GM21515 (cell line): ENCODE data around the gene PTPRG.
"Not testable (repeated sequence)": the region's sequence is repeated elsewhere in the genome, so short reads cannot be mapped to it uniquely, and the experiment has no call there.

Experiments used
- ATAC-seq: cut with Tn5 transposase; IDR thresholded peaks from one replicate; pipeline ENCODE4 v1.9.1; 2021; ENCODE audit not compliant: unreplicated experiment

Gene PTPRG

DNA sequence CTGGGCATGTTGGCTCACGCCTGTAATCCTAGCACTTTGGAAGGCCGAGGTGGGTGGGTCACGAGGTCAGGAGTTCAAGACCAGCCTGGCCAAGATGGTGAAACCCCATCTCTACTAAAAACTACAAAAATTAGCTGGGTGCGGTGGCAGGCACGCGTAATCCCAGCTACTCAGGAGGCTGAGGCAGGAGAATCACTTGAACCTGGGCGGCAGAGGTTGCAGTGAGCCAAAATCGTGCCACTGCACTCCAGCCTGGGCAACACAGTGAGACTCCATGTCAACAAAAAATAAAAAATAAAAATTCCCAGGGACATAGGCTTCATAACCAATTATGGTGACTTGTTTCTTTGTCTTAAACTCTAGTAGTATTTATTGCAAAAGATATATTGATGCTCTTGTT is 155.3 kb downstream of the PTPRG start:
- ATAC-seq = not testable (repeated sequence)

DNA sequence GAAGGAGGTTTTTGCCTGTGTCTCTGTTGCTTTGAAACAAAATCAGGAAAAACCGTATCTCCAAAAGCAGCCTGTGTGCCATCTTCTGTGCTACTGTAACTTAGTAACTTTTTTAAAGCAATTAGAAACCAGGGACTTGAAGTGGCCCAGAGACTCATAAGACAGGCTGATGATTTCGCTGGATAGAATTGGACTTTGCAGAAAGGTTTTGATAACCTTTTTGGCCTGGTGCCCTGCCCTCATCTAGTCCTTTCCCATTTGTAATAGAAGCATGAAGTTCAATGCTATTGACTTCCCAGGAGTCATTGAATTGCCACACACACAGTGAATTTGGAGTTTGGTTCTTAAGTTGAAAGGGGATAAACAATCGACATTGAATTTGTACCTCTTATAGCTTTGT is 157.2 kb downstream of the PTPRG start:
- no peak for ATAC-seq

DNA sequence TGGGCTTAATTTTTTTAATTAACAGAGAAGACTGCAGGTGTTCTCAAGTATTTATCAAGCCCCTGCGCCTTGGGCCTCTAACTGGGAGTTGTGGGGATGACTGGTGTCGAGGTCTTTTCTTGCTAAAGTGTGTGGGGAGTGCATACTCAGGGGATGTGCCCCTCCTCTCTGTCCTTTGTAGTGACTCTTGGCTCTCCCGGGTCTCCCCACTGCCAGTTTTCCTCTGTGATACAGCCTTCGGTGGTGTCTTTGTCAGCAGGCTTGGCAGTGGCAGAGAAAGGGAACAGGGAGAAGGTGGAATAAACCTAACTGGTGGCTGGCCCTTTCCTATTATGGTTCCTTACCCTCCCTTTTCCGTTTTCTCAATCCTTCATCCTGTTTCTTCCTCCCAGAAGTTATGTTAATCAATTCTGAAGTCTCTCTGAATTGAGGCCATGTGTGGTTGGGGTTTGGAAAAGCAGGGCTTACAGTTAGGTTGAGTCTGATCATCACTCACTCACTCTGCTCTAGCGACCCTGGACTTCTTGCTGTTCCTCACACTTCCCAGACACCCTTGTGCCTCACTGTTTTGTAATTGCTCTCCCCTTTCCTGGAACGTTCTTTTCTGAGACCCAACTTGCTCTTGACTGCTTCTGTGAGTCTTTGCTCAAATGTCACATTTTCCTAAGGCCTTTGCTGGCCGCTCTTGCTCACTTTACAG is 158.1 kb downstream of the PTPRG start:
- no peak for ATAC-seq

DNA sequence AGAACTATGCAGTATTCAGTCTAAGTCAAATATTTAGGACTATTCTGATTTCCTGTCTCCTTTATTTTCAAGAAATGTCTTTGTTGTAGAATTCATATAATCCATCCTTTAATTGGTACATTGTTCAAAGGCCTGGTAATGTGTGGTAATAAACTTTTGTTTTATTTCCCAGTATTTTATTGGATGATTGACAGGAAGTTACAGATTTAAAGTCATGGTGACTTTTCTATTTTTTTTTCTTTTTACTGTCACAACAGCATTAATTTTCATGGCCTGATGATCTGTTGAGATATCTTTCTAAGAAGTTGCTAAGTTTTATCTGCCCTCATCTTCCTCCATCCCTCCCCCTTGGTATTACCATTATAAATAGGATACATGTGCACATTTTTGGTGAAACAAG is 161.7 kb downstream of the PTPRG start:
- no peak for ATAC-seq

DNA sequence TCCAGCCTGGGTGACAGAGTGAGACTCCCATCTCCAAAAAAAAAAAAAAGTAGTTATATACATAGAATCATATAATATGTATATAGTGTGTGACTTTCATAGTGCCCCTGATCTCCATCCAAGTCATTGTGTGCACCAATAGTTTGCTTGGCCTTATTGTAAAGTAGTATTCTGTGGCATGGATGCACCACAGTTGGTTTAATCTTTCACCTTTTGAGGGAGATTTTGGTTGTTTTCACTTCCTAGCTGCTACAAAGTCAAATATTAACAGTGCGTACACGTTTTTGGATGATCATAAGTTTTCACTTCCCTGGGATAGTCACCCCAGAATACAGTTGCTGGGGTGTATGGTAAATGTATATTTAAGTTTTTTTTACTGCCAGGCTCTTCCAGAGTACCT is 162.8 kb downstream of the PTPRG start:
- peak; percentile 80 for ATAC-seq

DNA sequence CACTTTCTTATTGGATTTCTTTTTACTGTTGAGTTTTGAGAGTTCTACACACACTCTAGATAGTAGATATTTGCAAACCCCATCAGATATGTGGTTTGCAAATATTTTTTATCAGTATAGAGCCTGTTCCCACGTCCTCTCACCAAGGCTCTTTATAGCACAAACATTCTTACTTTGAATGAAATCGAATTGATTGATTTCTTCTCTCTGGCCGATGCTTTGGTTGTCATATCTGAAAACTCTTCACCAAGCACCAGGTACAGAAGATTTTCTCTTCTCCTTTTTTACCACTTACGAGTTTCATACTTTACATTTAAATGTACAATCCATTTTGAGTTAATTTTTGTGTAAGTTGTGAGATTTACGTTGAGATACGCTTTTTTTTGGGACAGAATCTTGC is 163.4 kb downstream of the PTPRG start:
- ATAC-seq = no peak

DNA sequence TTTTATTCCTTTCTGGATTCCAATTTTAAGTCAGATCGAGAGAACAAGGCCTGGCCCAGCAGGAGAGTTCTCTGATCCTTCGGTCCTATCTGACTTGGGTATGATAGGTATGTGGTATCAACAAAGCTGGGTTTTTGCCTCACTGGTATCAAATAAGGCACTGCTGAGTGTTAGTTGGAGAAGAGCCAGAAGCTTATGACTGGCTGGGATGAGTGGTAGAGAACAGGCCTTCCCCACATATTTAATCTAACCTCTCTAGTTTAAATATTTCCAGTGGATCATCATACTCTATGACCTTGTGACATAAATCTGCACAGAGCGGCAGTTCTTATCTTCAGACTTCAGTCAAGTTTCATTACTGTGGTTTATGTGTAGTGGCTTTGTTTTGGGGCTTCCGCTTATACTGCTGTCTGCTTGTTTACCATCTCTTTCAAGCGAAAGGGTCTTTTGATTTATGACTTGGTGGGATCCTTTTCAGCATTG is 164.5 kb downstream of the PTPRG start:
- ATAC-seq = no peak

DNA sequence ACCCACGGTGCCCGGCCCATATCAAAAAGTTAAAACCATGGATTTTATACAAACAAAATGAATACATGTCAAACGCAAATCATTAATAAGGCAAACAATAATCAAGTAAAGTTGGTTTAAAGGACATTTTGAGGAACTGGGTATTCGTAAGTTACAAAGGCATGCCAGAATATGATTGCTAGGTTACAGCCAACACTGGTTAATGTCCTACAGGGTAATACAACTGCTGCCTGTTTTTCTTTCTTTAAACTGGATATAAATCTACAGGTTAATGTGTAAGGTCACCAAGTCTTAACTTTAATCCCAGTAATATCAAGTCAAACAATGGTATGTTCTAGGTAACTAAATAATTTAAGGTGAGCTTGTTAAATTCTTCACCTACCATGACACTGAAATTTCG is 166.1 kb downstream of the PTPRG start:
- no peak for ATAC-seq

DNA sequence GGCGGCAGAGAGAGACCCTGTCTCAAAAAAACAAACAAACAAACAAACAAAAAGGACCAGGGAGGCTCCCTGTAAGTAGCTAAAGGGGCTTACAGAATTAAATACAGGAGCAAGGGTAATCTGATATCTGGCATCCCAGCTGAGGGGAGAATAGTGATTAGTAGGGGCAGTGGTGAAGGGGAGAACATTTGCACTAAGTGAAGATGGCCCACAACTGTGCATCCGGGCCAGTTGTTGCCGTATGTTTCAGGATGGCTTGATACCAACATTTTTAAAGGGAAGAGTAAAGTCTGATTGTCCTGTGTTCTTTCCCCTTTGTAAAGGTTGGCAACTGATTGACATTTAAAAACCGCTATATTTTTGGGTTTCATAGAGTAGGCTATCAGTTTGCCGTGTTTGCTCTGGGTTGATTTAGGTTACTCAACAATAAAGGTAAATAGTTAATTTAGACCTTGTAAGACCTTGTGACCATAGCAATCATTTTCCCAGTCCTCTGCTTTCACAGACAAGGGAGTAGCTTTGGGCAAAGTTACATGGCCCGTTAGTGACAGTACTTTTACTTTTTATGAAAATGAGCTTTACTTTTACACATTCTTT is 167.8 kb downstream of the PTPRG start:
- ATAC-seq = no peak

DNA sequence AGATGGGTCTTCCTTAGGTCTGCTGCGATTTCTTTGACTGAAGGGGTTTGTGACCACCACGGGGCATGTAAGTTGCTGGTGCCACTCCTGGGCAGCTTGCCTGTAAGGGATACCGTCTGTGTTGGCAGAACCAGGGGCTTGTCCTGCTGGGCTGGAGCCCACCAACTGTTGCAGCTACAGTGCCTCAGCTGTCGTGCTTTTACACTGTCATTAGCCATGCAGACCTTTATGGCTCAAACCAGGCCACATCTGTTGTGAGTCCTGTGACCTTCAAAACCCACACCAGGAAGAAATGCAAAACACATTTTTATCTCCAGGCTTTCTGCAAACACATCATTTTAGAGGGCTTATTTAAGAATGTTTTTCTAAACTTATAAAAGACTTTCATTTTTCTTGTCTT is 168.7 kb downstream of the PTPRG start:
- ATAC-seq = no peak

DNA sequence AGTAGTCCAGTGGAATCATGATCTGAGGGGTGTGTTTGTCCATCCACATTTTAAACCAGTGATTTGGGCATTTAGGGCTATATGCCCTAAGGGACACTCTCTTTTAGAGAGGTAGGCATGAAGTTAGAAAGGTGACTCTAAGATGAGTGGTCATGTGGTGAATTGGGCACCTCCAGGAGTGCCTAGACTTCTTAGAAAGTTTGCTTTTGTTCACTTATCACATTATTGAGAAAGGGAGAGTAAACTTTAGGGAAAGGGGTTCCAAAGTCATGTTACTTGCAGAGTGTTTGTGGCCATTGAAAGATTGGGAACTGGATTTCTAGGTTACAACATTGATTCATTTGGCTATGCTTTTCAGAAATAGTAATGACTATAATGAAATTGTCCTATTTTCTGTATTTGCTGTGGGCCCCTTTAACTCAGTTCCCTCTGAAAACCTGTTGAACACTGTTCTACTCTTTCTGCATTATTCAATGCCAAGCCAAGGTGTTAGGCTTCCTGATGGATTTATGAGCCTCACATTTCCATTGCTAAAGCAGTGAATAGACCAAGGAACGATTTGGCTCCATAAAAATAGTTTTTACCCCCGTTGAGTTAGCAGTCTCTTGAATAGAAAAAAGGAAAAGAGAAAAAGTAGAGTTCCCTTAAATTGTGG is 169.3 kb downstream of the PTPRG start:
- no peak for ATAC-seq

DNA sequence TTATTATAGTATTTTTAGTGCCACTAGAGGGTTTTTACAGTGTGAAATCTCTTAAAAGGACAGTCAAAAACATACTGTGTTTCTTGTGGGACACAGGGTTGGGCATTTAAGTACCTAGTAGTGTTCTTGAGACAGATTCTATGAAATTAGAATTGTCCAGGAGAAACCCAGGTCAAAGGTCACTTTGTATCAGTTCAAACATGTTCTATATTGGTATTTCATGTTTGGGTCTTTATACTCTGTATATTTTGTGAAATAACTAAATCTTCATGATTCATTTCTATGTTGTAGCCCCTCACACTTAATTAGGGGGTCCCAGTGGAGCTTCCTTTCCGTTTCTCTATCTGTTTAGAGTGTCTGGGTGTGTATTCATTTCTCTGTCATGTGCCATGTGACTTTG is 171.6 kb downstream of the PTPRG start:
- no peak for ATAC-seq

DNA sequence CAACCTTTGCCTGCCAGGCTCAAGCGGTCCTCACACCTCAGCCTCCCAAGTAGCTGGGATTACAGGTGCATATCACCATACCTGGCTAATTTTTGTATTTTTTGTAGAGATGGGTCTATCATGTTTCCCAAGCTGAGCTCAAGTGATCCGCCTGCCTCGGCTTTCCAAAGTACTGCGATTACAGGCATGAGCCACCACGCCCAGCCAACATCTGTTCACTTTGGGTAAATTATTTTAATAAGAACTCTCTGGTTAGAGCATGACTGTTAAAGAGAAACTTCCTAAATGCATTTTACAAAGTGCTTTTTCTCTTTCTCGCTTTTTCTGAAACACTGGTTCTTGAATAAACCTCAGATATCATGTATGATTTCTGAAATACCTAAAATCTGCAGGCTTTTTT is 172.5 kb downstream of the PTPRG start:
- ATAC-seq = no peak

DNA sequence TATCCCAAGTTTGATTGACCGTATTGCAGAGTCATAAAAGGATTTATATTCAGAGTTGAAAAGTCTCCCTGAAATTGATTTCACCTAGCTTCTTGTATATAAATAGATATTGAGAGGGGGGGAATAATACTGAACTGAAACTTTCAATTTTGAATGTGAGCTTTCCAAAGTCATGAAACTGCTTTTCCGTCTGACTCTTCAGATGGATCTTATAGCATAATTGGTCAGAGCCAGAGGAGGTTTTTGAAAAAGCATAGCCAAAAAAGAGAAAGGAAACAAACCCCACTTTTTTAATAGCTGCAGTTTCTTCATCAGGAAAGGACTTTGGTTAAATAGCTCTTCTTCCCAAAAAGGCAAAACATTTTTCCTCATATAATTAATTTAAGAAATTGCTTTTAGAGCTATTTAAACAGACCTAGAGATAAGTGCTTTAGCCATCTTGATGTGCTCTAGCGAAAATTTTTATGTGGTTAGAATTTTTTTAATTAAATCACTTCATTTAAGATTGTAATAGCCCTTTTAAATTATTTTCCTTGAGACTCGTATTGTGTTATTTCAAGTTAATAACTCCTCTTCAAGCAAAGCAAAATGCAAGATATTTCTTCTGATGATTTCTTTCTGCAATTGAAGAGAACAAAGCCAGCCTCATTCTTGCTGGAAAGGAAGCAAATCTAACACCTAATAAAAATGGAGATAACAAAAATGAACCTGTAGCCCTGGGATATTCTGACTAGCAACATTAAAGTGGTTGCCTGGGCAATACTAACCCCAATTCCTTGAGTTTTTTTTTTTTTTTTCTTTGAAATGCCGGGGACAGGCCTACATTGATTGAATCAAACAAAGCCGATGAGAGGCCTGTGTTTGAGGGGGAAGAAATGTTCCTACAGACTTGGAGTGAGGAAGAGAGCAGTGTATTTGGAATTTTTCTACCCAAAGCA is 173.6 kb downstream of the PTPRG start:
- no peak for ATAC-seq

DNA sequence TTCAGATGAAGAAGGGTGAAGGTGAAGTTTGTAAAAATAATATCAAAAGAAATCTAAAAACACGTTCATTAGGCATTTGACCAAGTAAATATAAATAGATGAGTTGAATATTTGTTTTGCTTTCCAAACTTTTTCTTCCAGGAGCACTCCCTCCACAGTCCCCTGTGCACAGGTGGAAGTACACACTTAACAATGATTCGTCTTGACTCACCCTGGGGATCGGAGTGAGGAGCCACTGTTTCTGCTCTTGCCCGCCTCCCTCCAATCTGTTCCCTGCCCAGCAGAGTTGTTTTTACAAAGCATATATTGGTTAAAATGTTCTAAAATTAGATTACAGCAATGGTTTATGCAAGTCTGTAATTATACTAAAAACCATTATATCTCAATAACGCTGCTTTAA is 175.1 kb downstream of the PTPRG start:
- no peak for ATAC-seq

DNA sequence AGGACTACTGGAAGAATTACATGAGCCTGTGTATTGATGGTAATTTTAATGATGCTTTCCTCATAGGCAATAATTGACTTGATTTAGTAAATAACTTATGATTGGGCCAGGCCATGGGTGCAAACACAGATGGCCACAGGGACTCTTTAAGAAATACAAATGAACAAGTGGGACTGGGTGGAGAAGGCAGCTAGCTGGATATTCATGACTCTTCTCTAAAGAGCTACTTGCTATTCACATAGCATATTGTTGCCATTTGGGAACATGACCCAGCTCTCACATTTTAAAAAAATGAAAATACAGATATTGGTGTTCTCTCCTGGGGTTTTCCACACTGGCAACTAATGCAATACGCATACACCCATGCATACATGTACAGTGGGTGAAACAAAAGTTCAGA is 178.3 kb downstream of the PTPRG start:
- no peak for ATAC-seq

DNA sequence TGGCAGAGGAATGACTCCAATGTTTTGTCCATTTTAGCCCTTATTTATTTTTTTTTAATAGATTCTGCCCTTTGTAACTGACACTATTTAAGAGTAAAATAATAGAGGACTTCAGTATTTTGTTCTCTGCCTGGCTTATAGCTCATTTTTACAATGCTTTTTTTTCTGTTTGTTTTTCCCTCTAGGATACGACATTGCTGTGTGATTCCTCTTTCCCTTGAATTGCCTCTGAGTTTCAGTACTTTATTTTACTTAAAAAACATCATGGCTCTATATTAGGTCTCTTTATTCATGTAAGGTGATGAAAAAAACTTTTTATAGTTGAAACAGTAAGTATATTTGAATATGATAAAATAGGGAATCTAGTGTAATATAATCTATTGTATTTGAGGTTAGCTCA is 179.1 kb downstream of the PTPRG start:
- ATAC-seq = no peak

DNA sequence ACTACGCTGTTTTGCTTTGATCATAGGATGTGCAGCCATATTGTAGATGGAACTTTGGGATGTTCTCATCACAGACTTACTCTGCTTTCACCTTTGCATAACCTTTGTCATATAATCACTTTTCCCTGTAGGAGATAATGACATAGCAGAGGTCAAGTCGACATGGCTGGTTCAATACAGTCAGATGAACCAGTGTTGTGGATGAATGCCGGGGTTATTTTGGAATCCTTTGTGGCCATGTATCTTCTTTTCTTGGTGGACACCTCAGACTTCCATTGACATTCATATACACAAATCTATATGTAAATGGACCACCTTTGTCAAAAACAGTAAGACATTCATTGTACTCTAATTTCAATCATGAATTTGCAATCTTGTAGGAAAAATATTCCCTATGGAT is 180.2 kb downstream of the PTPRG start:
- ATAC-seq = no peak

DNA sequence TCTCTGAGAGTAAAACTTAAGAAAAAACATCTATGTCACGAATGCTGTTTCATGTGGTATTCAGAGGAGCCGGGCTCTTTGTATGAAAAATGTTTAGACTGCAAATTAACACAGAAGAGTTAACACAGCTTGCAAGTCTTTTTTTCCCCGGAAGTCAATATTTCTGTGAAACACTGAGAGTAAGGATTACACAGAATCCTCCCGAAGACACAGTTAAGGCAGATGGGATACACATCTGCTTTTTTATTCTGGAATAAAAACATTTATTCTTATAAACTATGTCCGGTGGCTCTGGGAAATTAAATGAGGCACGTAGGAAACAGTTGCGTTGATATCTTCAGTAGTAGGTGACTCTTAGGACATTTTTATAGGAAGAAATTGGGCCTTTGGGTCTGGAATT is 180.6 kb downstream of the PTPRG start:
- ATAC-seq = no peak

DNA sequence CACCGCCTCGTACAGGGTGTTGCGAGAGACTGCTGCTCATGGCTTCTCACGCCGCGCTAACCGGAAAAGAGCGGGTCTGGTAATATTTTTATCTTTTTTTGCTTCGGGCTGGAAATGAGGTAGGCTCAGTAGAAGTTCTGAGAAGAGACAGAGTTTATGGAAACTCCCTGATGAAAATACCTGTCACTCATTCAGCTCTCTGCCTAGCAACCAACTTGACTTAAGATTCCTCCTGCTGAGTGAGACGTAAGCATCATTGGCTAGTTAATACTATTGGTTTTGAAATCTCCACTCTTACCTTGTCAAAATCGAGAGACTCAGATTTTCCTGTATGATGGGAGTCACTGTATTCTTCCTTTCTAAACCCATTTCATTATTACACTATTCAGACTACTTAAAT is 181.7 kb downstream of the PTPRG start:
- no peak for ATAC-seq

DNA sequence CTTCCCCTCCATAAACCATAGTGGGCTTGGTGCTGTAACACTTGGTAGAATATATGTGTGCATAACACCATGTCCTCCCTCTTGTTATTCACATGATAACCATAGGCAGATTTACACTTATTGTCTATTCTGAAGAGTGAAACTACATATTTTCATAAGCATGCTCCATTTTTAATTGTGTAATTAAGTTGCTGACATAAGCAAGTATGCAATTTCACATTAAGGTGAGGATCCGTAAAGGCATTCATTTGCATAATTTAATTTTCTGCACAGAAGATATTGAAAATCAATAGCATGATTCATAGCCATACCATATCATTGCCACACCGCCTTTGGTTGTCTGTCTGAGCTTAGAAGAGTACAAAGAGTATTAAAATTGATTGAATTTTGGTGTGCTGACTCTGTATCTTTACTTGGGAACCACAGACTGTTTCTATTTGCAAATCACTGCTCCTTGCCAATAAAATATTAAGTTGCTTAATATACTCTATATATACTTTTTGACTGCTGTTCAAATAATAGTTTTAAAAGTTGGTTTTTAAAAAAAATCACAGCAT is 182.4 kb downstream of the PTPRG start:
- no peak for ATAC-seq
